Type B pancreatic cell (in vitro differentiated cells): Measurements from ENCODE around the gene FAM204A. TPM values are rescaled to one million over a fixed set of nuclear protein-coding genes. Genes with fewer than 3 reads are reported as not detected.

Experiments used
- DNase-seq: peaks from one replicate; pipeline ENCODE4 v3.0.0; 2021; ENCODE audit warnings: mixed read lengths; ENCODE audit not compliant: unreplicated experiment; ENCODE audit errors: extremely low spot score
- H3K27ac Mint-ChIP-seq: 2 replicates; pipeline ENCODE4 v1.8.0; 2021; ENCODE audit warnings: mild to moderate bottlenecking, mixed read lengths
- H3K27me3 Mint-ChIP-seq: 2 replicates; pipeline ENCODE4 v1.8.0; 2021; ENCODE audit warnings: mixed read lengths
- H3K36me3 Mint-ChIP-seq: 2 replicates; pipeline ENCODE4 v1.8.0; 2021; ENCODE audit warnings: mixed read lengths
- H3K4me1 Mint-ChIP-seq: one replicate; pipeline ENCODE4 v1.8.0; 2021; ENCODE audit warnings: mixed read lengths; ENCODE audit not compliant: unreplicated experiment
- H3K4me3 Mint-ChIP-seq: 2 replicates; pipeline ENCODE4 v1.8.0; 2021; ENCODE audit warnings: mild to moderate bottlenecking, mixed read lengths
- H3K9me3 Mint-ChIP-seq: 2 replicates; pipeline ENCODE4 v1.8.0; 2021; ENCODE audit warnings: mixed read lengths
- total RNA-seq: library from RNA; stranded (reverse); gene quantifications from 2 replicates; pipeline ENCODE4 v1.2.1, GENCODE V29; 2021; ENCODE audit warnings: low replicate concordance
- TF ChIP-seq, protein P1 (sequence below): fragments of 200-600 bp; sonication (generic); conservative IDR thresholded peaks from 2 replicates; pipeline ENCODE4 v1.5.0; 2021; ENCODE audit warnings: antibody characterized with exemption, mild to moderate bottlenecking

FAM204A gene
- total RNA-seq, 1 donor from 2014 or later: 58.0 TPM

DNA sequence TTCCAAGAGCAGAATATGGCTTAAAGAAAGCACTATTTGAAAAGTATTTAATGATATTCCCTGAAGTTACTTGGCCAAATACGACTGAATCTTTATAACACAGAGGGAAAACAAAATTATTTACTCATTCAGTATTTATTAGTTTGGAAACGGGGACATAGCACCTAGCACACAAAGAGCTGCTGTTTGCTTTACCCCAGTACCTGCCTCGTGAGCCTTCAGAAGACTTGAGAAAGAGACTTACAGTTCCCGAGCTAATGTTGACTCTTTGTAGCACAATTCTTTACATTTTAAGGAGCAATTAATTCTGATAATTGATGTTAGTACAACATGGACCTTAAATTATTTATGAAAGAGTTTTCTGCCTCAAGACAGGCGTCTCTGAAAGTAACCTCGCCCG, 88.7 kb downstream of the FAM204A start:
- Mint-ChIP-seq H3K4me3 (no peak overlapping the region), H3K27ac (no peak overlapping the region), H3K36me3 (no peaks in the 10 kb centered on the region), H3K4me1 (peaks cover 24% of the 10 kb centered on the region), H3K9me3 (no peaks in the 10 kb centered on the region), H3K27me3 (peaks cover 60% of the 10 kb centered on the region)
- DNase-seq: no peak
- TF ChIP-seq, protein P1, sequence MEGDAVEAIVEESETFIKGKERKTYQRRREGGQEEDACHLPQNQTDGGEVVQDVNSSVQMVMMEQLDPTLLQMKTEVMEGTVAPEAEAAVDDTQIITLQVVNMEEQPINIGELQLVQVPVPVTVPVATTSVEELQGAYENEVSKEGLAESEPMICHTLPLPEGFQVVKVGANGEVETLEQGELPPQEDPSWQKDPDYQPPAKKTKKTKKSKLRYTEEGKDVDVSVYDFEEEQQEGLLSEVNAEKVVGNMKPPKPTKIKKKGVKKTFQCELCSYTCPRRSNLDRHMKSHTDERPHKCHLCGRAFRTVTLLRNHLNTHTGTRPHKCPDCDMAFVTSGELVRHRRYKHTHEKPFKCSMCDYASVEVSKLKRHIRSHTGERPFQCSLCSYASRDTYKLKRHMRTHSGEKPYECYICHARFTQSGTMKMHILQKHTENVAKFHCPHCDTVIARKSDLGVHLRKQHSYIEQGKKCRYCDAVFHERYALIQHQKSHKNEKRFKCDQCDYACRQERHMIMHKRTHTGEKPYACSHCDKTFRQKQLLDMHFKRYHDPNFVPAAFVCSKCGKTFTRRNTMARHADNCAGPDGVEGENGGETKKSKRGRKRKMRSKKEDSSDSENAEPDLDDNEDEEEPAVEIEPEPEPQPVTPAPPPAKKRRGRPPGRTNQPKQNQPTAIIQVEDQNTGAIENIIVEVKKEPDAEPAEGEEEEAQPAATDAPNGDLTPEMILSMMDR: no peak

DNA sequence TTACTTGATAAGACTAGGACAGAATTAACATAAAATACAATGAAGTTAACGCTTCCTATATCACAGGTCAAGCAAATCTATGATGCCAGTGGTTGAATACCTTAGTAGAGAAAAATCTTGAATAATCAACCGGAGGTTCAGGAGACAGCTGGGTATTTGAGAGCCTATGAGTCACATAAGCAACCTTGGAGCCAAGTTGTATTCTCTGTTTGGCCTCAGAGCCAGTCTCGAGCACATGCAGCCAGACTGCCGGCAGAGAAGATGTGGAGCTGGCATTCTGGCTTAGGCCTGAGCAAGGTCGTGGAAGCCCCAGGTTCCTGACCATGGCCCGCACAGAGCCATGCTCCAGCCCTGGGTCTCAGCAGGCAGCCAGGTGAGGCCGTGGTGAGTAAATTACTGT, 90.3 kb downstream of the FAM204A start:
- Mint-ChIP-seq H3K27ac (no peak overlapping the region), H3K9me3 (no peaks in the 10 kb centered on the region), H3K4me3 (no peak overlapping the region), H3K4me1 (peaks cover 14% of the 10 kb centered on the region), H3K27me3 (peaks cover 56% of the 10 kb centered on the region), H3K36me3 (no peaks in the 10 kb centered on the region)
- DNase-seq: no peak
- TF ChIP-seq, protein P1: no peak

DNA sequence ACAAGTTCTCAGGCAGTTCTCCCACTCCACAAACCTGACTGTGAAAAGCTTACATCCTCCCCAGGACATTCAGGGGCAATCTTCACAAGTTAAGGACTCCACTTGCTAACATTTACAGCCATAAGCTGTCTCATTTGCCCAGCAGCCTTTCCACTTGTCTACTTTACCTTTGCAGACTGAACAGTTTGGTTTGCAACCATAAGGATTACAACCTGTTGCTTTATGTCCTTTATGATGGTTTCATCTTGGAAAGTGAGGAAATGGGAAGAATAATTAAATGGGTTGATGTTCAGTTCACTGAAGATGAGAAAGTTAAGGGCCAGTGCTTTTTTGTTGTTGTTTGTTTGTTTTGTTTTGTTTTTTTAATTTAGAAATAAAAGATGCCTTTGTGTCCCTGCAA, 92.4 kb downstream of the FAM204A start:
- Mint-ChIP-seq H3K27me3 (peaks cover 57% of the 10 kb centered on the region), H3K27ac (no peak overlapping the region), H3K36me3 (no peaks in the 10 kb centered on the region), H3K4me3 (no peak overlapping the region), H3K9me3 (no peaks in the 10 kb centered on the region), H3K4me1 (peaks cover 11% of the 10 kb centered on the region)
- TF ChIP-seq, protein P1: no peak
- DNase-seq: no peak
